ENCODE measurements around the gene FAM240B. TPM values are rescaled to one million over a fixed set of nuclear protein-coding genes. Genes with fewer than 3 reads are reported as not detected.

FAM240B gene
- total RNA-seq, 1 experiment from 2014 or later: not detected

DNA sequence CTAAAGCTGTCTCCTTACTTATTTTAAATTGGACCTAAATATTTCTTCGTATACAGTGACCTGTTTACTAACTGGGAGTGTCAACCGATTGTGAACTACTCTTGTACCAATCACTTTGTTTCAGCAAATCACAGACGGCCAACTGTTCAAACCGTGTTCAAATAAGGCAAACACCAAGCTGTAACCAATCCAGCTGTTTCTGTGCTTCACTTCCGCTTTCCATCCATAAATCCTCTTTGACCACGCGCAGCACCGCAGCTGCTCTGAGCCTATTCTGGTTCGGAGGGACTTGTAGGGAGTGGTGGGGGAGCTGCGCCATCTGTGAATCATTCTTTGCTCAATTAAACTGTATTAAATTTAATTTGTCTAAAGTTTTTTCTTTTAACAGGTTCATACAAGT, 4.8 kb upstream of the FAM240B start:
- POLR2A ChIA-PET (ENCODE audit: unreplicated experiment): no interaction called here
- Histone ChIP-seq H3K27me3 (ENCODE audit: insufficient read depth, low read depth) (no peaks in the 10 kb centered on the region), H3K27ac (no peak overlapping the region), H3K79me2 (ENCODE audit: low read depth) (no peaks in the 10 kb centered on the region), H3K4me3 (no peak overlapping the region), H3K4me2 (no peak overlapping the region), H4K20me1 (ENCODE audit: insufficient read depth) (no peaks in the 10 kb centered on the region), H3K9me2 (ENCODE audit: insufficient read depth) (no peaks in the 10 kb centered on the region), H2AFZ (no peak overlapping the region), H3K4me1 (replicated peaks; ENCODE audit: insufficient read depth) (no peaks in the 10 kb centered on the region), H3F3A (ENCODE audit: insufficient read depth, low read depth) (no peaks in the 10 kb centered on the region), H3K36me3 (ENCODE audit: low read depth) (no peaks in the 10 kb centered on the region), H3K9me3 (ENCODE audit: insufficient read depth, low read depth) (no peaks in the 10 kb centered on the region)
- no peak for DNase-seq
- no peak for TF ChIP-seq EZH2 (IDR thresholded peaks at IDR 0.05; ENCODE audit: low read depth)
- TF ChIP-seq, protein P1, sequence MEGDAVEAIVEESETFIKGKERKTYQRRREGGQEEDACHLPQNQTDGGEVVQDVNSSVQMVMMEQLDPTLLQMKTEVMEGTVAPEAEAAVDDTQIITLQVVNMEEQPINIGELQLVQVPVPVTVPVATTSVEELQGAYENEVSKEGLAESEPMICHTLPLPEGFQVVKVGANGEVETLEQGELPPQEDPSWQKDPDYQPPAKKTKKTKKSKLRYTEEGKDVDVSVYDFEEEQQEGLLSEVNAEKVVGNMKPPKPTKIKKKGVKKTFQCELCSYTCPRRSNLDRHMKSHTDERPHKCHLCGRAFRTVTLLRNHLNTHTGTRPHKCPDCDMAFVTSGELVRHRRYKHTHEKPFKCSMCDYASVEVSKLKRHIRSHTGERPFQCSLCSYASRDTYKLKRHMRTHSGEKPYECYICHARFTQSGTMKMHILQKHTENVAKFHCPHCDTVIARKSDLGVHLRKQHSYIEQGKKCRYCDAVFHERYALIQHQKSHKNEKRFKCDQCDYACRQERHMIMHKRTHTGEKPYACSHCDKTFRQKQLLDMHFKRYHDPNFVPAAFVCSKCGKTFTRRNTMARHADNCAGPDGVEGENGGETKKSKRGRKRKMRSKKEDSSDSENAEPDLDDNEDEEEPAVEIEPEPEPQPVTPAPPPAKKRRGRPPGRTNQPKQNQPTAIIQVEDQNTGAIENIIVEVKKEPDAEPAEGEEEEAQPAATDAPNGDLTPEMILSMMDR (conservative IDR thresholded peaks at IDR 0.05): no peak
- intact Hi-C loops (cut with micrococcal nuclease; ENCODE audit: unreplicated experiment): no loop called here
- CTCF ChIA-PET: no interaction called here
- no TSS peak for BruUV-seq (replicated peaks)

DNA sequence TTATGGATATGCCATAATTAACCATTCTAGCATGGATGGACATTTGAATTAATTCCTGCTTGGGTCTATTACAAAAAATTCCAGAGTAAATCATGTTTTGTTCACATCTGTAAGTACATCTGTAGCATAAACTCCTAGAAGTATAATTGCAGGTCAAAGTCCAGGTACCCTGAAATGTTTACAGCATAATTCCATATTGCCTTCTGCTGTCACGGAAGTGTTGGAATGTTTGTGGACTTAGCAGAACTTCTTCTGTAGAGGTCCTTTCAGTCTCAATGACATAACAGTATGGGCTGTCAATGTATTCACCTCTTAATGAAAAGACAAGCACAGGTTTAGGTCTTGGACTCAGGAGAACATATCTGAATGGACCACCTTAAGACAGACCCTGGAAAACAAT, 1.8 kb downstream of the FAM240B start:
- intact Hi-C loops (cut with micrococcal nuclease; ENCODE audit: unreplicated experiment): no loop called here

DNA sequence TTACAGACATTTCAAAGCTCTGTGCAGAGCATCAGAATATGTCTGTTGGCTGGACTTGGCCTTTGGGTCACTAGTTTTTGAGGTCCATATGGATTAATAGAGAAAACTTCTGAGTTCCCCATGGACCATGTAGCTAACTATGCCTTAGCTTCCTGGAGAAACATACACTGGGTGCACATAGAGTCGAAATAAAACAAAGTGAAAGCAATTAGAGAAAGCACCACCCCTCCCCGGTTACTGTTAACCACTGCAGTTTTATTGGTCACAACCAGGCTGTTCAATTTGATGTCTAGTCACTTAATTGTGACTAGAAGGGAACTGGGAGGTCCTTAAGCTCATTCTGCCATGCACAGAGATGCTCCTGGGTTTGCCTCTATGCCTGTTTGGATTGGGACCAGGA, 4.2 kb downstream of the FAM240B start:
- H3F3A ChIP-seq (ENCODE audit: insufficient read depth, low read depth): no peaks in the 10 kb centered on the region
- peaks cover 5% of the 10 kb centered on the region; the same call in 1 of the 2 replicates for H3K4me1 ChIP-seq (replicated peaks; ENCODE audit: insufficient read depth)
- no peak overlapping the region for H3K27ac ChIP-seq
- H4K20me1 ChIP-seq (ENCODE audit: insufficient read depth): no peaks in the 10 kb centered on the region
- H3K9me2 ChIP-seq (ENCODE audit: insufficient read depth): no peaks in the 10 kb centered on the region
- ChIA-PET POLR2A (ENCODE audit: unreplicated experiment) (no interaction called here), CTCF (no interaction called here)
- intact Hi-C loops (cut with micrococcal nuclease; ENCODE audit: unreplicated experiment): no loop called here
- BruUV-seq (replicated peaks): no TSS peak
- H3K27me3 ChIP-seq (ENCODE audit: insufficient read depth, low read depth): no peaks in the 10 kb centered on the region
- H3K79me2 ChIP-seq (ENCODE audit: low read depth): no peaks in the 10 kb centered on the region
- H3K9me3 ChIP-seq (ENCODE audit: insufficient read depth, low read depth): no peaks in the 10 kb centered on the region
- no peak overlapping the region for H2AFZ ChIP-seq
- TF ChIP-seq, protein P1 (conservative IDR thresholded peaks at IDR 0.05): no peak
- no peak for TF ChIP-seq EZH2 (IDR thresholded peaks at IDR 0.05; ENCODE audit: low read depth)
- no peak overlapping the region for H3K4me3 ChIP-seq
- no peaks in the 10 kb centered on the region for H3K36me3 ChIP-seq (ENCODE audit: low read depth)
- H3K4me2 ChIP-seq: no peak overlapping the region
- DNase-seq: no peak

More for the DNA sequence above, 1.8 kb downstream of the FAM240B start:
- Histone ChIP-seq H3F3A (ENCODE audit: insufficient read depth, low read depth) (no peaks in the 10 kb centered on the region), H3K27me3 (ENCODE audit: insufficient read depth, low read depth) (no peaks in the 10 kb centered on the region), H3K4me2 (no peak overlapping the region), H3K9me2 (ENCODE audit: insufficient read depth) (no peaks in the 10 kb centered on the region), H4K20me1 (ENCODE audit: insufficient read depth) (no peaks in the 10 kb centered on the region), H3K79me2 (ENCODE audit: low read depth) (no peaks in the 10 kb centered on the region), H3K36me3 (ENCODE audit: low read depth) (no peaks in the 10 kb centered on the region), H3K27ac (no peak overlapping the region), H3K4me1 (replicated peaks; ENCODE audit: insufficient read depth) (peaks cover 5% of the 10 kb centered on the region; the same call in 1 of the 2 replicates), H3K4me3 (no peak overlapping the region), H2AFZ (no peak overlapping the region), H3K9me3 (ENCODE audit: insufficient read depth, low read depth) (no peaks in the 10 kb centered on the region)
- CTCF ChIA-PET: no interaction called here
- no TSS peak for BruUV-seq (replicated peaks)
- DNase-seq: no peak
- TF ChIP-seq, protein P1 (conservative IDR thresholded peaks at IDR 0.05): no peak
- TF ChIP-seq EZH2 (IDR thresholded peaks at IDR 0.05; ENCODE audit: low read depth): no peak
- POLR2A ChIA-PET (ENCODE audit: unreplicated experiment): no interaction called here
